Measurements from ENCODE around the gene PGS1.

Gene PGS1

GRCh38 chr17:78387977-78388941, 9.8 kb downstream of the PGS1 start:
- no peak for DNase-seq

GRCh38 chr17:78390241-78391050, 12.0 kb downstream of the PGS1 start:
- peak; percentile 26 for DNase-seq

- no peak for DNase-seq
Observed at GRCh38 chr17:78391051-78391431, 12.6 kb downstream of the PGS1 start.

- peak; percentile 37 for DNase-seq
Observed at GRCh38 chr17:78391843-78392242, 13.4 kb downstream of the PGS1 start.

- DNase-seq = no peak
Observed at GRCh38 chr17:78392295-78392694, 13.8 kb downstream of the PGS1 start.

GRCh38 chr17:78393575-78393974, 15.1 kb downstream of the PGS1 start:
- peak; percentile 45 for DNase-seq

GRCh38 chr17:78394209-78394608, 15.8 kb downstream of the PGS1 start:
- DNase-seq = peak; percentile 99

GRCh38 chr17:78395155-78395554, 16.7 kb downstream of the PGS1 start:
- peak; percentile 31 for DNase-seq

- peak; percentile 66 for DNase-seq
Observed at GRCh38 chr17:78396441-78397337, 18.2 kb downstream of the PGS1 start.

- peak; percentile 82 for DNase-seq
Observed at GRCh38 chr17:78397681-78398101, 19.2 kb downstream of the PGS1 start.

- no peak for DNase-seq
Observed at GRCh38 chr17:78398390-78398789, 19.9 kb downstream of the PGS1 start.

GRCh38 chr17:78399028-78399692, 20.7 kb downstream of the PGS1 start:
- peak; percentile 87 for DNase-seq

- DNase-seq = peak; percentile 99
Observed at GRCh38 chr17:78399693-78400144, 21.3 kb downstream of the PGS1 start.

- DNase-seq = peak; percentile 89
Observed at GRCh38 chr17:78400581-78401240, 22.3 kb downstream of the PGS1 start.

GRCh38 chr17:78401246-78401645, 22.8 kb downstream of the PGS1 start:
- DNase-seq = peak; percentile 85

GRCh38 chr17:78401891-78402290, 23.4 kb downstream of the PGS1 start:
- no peak for DNase-seq

- no peak for DNase-seq
Observed at GRCh38 chr17:78403822-78404221, 25.4 kb downstream of the PGS1 start.

- DNase-seq = no peak
Observed at GRCh38 chr17:78406396-78406795, 27.9 kb downstream of the PGS1 start.

- no peak for DNase-seq
Observed at GRCh38 chr17:78406920-78407319, 28.5 kb downstream of the PGS1 start.

GRCh38 chr17:78407387-78408000, 29.0 kb downstream of the PGS1 start:
- DNase-seq = peak; percentile 38

GRCh38 chr17:78408476-78409050, 30.1 kb downstream of the PGS1 start:
- DNase-seq = no peak

Data from DMS53 (cell line).